GM12865 (cell line): Measurements from ENCODE around the gene OGDHL.

Experiments used
- DNase-seq: peaks from one replicate; pipeline ENCODE4 v3.0.0; 2010; ENCODE audit warnings: low read depth
- H3K4me3 ChIP-seq: 2 replicates; pipeline ENCODE4 v1.5.1; 2011; ENCODE audit warnings: mild to moderate bottlenecking, low read depth, low read length, control low read depth
- CTCF ChIP-seq: IDR thresholded peaks from 2 replicates; pipeline ENCODE4 v1.5.1; 2011; ENCODE audit warnings: low read length, control low read depth, low read depth, inconsistent platforms; ENCODE audit not compliant: insufficient read depth; ENCODE audit errors: missing control alignments

OGDHL gene

GRCh38 chr10:49709934-49710333 lies 52.2 kb downstream of the OGDHL start:
- no peak for TF ChIP-seq CTCF
- DNase-seq = no peak
- H3K4me3 ChIP-seq = no peak overlapping the region

GRCh38 chr10:49707585-49707984 lies 54.5 kb downstream of the OGDHL start:
- DNase-seq = no peak
- no peak for TF ChIP-seq CTCF
- H3K4me3 ChIP-seq = no peak overlapping the region

- H3K4me3 ChIP-seq = no peak overlapping the region
- no peak for TF ChIP-seq CTCF
- DNase-seq = no peak
Observed at GRCh38 chr10:49700997-49701396, 61.1 kb downstream of the OGDHL start.

- TF ChIP-seq CTCF = no peak
- H3K4me3 ChIP-seq = no peak overlapping the region
- no peak for DNase-seq
Observed at GRCh38 chr10:49700211-49700610, 61.9 kb downstream of the OGDHL start.

- DNase-seq = no peak
- TF ChIP-seq CTCF = no peak
- H3K4me3 ChIP-seq = no peak overlapping the region
Observed at GRCh38 chr10:49698679-49699078, 63.4 kb downstream of the OGDHL start.

- DNase-seq = no peak
- no peak for TF ChIP-seq CTCF
- no peak overlapping the region for H3K4me3 ChIP-seq
Observed at GRCh38 chr10:49696311-49696710, 65.8 kb downstream of the OGDHL start.

- H3K4me3 ChIP-seq = no peak overlapping the region
- no peak for DNase-seq
- TF ChIP-seq CTCF = no peak
Observed at GRCh38 chr10:49694466-49694865, 67.7 kb downstream of the OGDHL start.
